GM23338 (cell line): ENCODE measurements around the gene ANKRD60. TPM values are rescaled to one million over a fixed set of nuclear protein-coding genes. Genes with fewer than 3 reads are reported as not detected.

Source experiments
- ATAC-seq: fragments of 200-7000 bp; cut with Tn5 transposase; 3 replicates; pipeline ENCODE4 v1.9.1; 2020
- DNase-seq: peaks from one replicate; pipeline ENCODE4 v3.0.0-alpha.2; 2015; ENCODE audit warnings: low spot score
- H2AFZ ChIP-seq: fragments of 200-600 bp; sonication (generic); 2 replicates; pipeline ENCODE4 v1.8.0; 2016; ENCODE audit warnings: antibody characterized with exemption, mild to moderate bottlenecking, moderate library complexity
- H3F3A ChIP-seq: fragments of 200-600 bp; sonication (generic); replicated peaks from 2 replicates; pipeline ENCODE4 v1.8.0; 2017; ENCODE audit warnings: antibody characterized with exemption, mixed run types, low read depth
- H3K27ac ChIP-seq: fragments of 200-600 bp; sonication (generic); 2 replicates; pipeline ENCODE4 v1.6.1; 2016; ENCODE audit warnings: low read depth
- H3K27me3 ChIP-seq: fragments of 200-600 bp; sonication (generic); 2 replicates; pipeline ENCODE4 v1.8.0; 2016; ENCODE audit warnings: mild to moderate bottlenecking, mixed run types, moderate library complexity; ENCODE audit not compliant: insufficient read depth
- H3K36me3 ChIP-seq: fragments of 200-600 bp; sonication (generic); 2 replicates; pipeline ENCODE4 v1.8.0; 2016; ENCODE audit warnings: mild to moderate bottlenecking; ENCODE audit not compliant: insufficient read depth
- H3K4me1 ChIP-seq: fragments of 200-600 bp; sonication (generic); 2 replicates; pipeline ENCODE4 v1.8.0; 2016; ENCODE audit warnings: mild to moderate bottlenecking, moderate library complexity; ENCODE audit not compliant: insufficient read depth
- H3K4me2 ChIP-seq: fragments of 200-600 bp; sonication (generic); 2 replicates; pipeline ENCODE4 v1.7.1; 2017; ENCODE audit warnings: mixed run types
- H3K4me3 ChIP-seq: fragments of 200-600 bp; sonication (generic); 2 replicates; pipeline ENCODE4 v1.6.1; 2016; ENCODE audit warnings: mixed run types
- H3K79me2 ChIP-seq: fragments of 200-600 bp; sonication (generic); replicated peaks from 2 replicates; pipeline ENCODE4 v1.8.0; 2017; ENCODE audit warnings: mild to moderate bottlenecking; ENCODE audit not compliant: insufficient read depth
- H3K9me2 ChIP-seq: fragments of 200-600 bp; sonication (generic); 2 replicates; pipeline ENCODE4 v1.8.0; 2017; ENCODE audit not compliant: insufficient read depth
- H4K20me1 ChIP-seq: fragments of 200-600 bp; sonication (generic); replicated peaks from 2 replicates; pipeline ENCODE4 v1.8.0; 2017; ENCODE audit warnings: mild to moderate bottlenecking; ENCODE audit not compliant: insufficient read depth
- H3K27ac Mint-ChIP-seq: 2 replicates; pipeline ENCODE4 v1.8.0; 2020; ENCODE audit warnings: inconsistent platforms, mild to moderate bottlenecking, moderate library complexity, mixed read lengths
- H3K27me3 Mint-ChIP-seq: 3 replicates; pipeline ENCODE4 v1.8.0; 2022; ENCODE audit warnings: low read depth, mild to moderate bottlenecking, moderate library complexity, mixed read lengths, inconsistent platforms; ENCODE audit not compliant: insufficient read depth, poor library complexity
- H3K36me3 Mint-ChIP-seq: 3 replicates; pipeline ENCODE4 v1.8.0; 2021; ENCODE audit warnings: low read depth, mild to moderate bottlenecking, inconsistent platforms, moderate library complexity, mixed read lengths
- H3K4me1 Mint-ChIP-seq: 3 replicates; pipeline ENCODE4 v1.8.0; 2020; ENCODE audit warnings: mild to moderate bottlenecking, inconsistent platforms, mixed read lengths
- H3K4me3 Mint-ChIP-seq: 3 replicates; pipeline ENCODE4 v1.8.0; 2021; ENCODE audit warnings: moderate library complexity, mild to moderate bottlenecking, inconsistent platforms, mixed read lengths
- H3K9me3 Mint-ChIP-seq: 3 replicates; pipeline ENCODE4 v1.8.0; 2020; ENCODE audit warnings: moderate library complexity, mild to moderate bottlenecking, inconsistent platforms, mixed read lengths
- CREB1 ChIP-seq: fragments of 250-450 bp; sonication (Bioruptor Pico); IDR thresholded peaks from 2 replicates; pipeline ENCODE4 v1.5.0; 2020; ENCODE audit warnings: low read depth, mild to moderate bottlenecking, moderate library complexity
- EZH2 ChIP-seq: fragments of 200-600 bp; sonication (generic); IDR thresholded peaks from one replicate; pipeline ENCODE4 v1.8.0; 2017; ENCODE audit warnings: antibody characterized with exemption, mild to moderate bottlenecking, low read depth; ENCODE audit not compliant: unreplicated experiment
- EZH2phosphoT487 ChIP-seq: fragments of 200-600 bp; sonication (generic); IDR thresholded peaks from one replicate; pipeline ENCODE4 v1.8.1; 2018; ENCODE audit warnings: antibody characterized with exemption; ENCODE audit not compliant: unreplicated experiment
- JUNB ChIP-seq: IDR thresholded peaks from one replicate; pipeline ENCODE4 v1.6.1; 2016; ENCODE audit warnings: antibody characterized with exemption; ENCODE audit not compliant: unreplicated experiment
- NANOG ChIP-seq: IDR thresholded peaks from 2 replicates; pipeline ENCODE4 v1.6.1; 2016; ENCODE audit warnings: antibody characterized with exemption, borderline replicate concordance
- POLR2AphosphoS5 ChIP-seq: IDR thresholded peaks from 2 replicates; pipeline ENCODE4 v1.6.1; 2016; ENCODE audit warnings: antibody characterized with exemption, low read depth
- STAT1 ChIP-seq: IDR thresholded peaks from one replicate; pipeline ENCODE4 v1.6.1; 2016; ENCODE audit warnings: antibody characterized with exemption; ENCODE audit not compliant: unreplicated experiment
- ZNF114 ChIP-seq: fragments of 250-450 bp; sonication (Bioruptor Pico); IDR thresholded peaks from 2 replicates; pipeline ENCODE4 v1.5.0; 2020; ENCODE audit warnings: mild to moderate bottlenecking, moderate library complexity
- ZNF331 ChIP-seq: fragments of 250-450 bp; sonication (Bioruptor Pico); IDR thresholded peaks from 2 replicates; pipeline ENCODE4 v1.5.0; 2020; ENCODE audit warnings: low read depth, mild to moderate bottlenecking, moderate library complexity
- polyA plus RNA-seq: library from polyadenylated mRNA; unstranded; fragments of >200 nt; fragmentation: Nextera tagmentation; extraction: Ambion mirVana; gene quantifications from 2 replicates; pipeline ENCODE4 v1.2.1, GENCODE V29; 2016
- total RNA-seq: library from RNA; depleted of rRNA; stranded (reverse); fragments of >200 nt; shearing (Covaris generic); gene quantifications from 2 replicates; pipeline ENCODE4 v1.2.3, GENCODE V29; 2014
- TF ChIP-seq, protein P1 (sequence below), 2 experiments: fragments of 200-600 bp in 1 of 2; sonication (generic) in 1 of 2; conservative IDR thresholded peaks; 2 replicates each; pipeline versions ENCODE4 v1.5.1 to v1.6.1; 2016 to 2017; ENCODE audit warnings: antibody characterized with exemption in 2 of 2, low read depth in 2 of 2, mild to moderate bottlenecking in 2 of 2, moderate library complexity in 1 of 2
- TF ChIP-seq, protein P2 (sequence below): IDR thresholded peaks from 2 replicates; pipeline ENCODE4 v1.6.1; 2016; ENCODE audit warnings: antibody characterized with exemption
- TF ChIP-seq, protein P3 (sequence below): fragments of 250-450 bp; sonication (Bioruptor Pico); IDR thresholded peaks from 2 replicates; pipeline ENCODE4 v1.5.0; 2020; ENCODE audit warnings: mild to moderate bottlenecking, moderate library complexity
- TF ChIP-seq, protein P4 (sequence below): IDR thresholded peaks from one replicate; pipeline ENCODE4 v1.6.1; 2018; ENCODE audit warnings: antibody characterized with exemption; ENCODE audit not compliant: unreplicated experiment

Gene ANKRD60
- total and polyA plus RNA-seq, 2 experiments from 2014 or later: not detected

DNA sequence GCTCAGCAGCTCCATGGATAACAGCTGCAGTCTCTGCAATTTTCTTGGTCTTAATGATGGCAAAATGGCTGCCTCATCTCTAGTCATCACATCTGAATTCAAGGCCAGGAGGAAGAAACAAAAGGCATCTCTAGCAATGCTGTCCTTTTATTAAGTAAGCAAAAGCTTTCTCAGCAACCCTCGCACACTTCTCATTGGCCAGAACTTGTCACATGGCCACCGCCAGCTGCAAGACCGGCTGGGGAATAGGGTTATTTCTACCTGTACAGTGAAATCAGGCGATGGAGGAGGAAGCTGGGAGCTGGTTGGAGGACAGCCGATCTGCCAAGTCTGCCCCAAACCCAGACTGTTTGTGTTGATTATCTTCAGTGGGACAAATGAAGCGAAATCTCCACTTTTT lies 33.4 kb downstream of the ANKRD60 start:
- DNase-seq (no peak), ATAC-seq (no peak)
- peaks cover 7% of the 10 kb centered on the region; the same call in 2 of the 3 replicates for H3K36me3 Mint-ChIP-seq
- H2AFZ ChIP-seq: no peak overlapping the region
- no peaks in the 10 kb centered on the region for H3K4me1 Mint-ChIP-seq
- H3K36me3 ChIP-seq: no peaks in the 10 kb centered on the region
- H3F3A ChIP-seq: no peaks in the 10 kb centered on the region
- H3K4me2 ChIP-seq: no peak overlapping the region
- no peaks in the 10 kb centered on the region for H4K20me1 ChIP-seq
- no peak overlapping the region for H3K27ac Mint-ChIP-seq
- peaks cover 13% of the 10 kb centered on the region for H3K27me3 Mint-ChIP-seq
- no peaks in the 10 kb centered on the region for H3K9me2 ChIP-seq
- H3K9me3 Mint-ChIP-seq: peaks cover 9% of the 10 kb centered on the region
- H3K4me1 ChIP-seq: no peaks in the 10 kb centered on the region
- H3K4me3 ChIP-seq: no peak overlapping the region
- H3K79me2 ChIP-seq: no peaks in the 10 kb centered on the region
- no peak overlapping the region for H3K27ac ChIP-seq
- no peak overlapping the region for H3K4me3 Mint-ChIP-seq
- TF ChIP-seq CREB1 (CRISPR knock-in tag) (no peak), NANOG (no peak), STAT1 (no peak), JUNB (no peak), ZNF114 (no peak), EZH2phosphoT487 (no peak), POLR2AphosphoS5 (no peak), ZNF331 (no peak), EZH2 (no peak)
- TF ChIP-seq, protein P1, sequence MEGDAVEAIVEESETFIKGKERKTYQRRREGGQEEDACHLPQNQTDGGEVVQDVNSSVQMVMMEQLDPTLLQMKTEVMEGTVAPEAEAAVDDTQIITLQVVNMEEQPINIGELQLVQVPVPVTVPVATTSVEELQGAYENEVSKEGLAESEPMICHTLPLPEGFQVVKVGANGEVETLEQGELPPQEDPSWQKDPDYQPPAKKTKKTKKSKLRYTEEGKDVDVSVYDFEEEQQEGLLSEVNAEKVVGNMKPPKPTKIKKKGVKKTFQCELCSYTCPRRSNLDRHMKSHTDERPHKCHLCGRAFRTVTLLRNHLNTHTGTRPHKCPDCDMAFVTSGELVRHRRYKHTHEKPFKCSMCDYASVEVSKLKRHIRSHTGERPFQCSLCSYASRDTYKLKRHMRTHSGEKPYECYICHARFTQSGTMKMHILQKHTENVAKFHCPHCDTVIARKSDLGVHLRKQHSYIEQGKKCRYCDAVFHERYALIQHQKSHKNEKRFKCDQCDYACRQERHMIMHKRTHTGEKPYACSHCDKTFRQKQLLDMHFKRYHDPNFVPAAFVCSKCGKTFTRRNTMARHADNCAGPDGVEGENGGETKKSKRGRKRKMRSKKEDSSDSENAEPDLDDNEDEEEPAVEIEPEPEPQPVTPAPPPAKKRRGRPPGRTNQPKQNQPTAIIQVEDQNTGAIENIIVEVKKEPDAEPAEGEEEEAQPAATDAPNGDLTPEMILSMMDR (conservative IDR thresholded peaks at IDR 0.05; ENCODE audit: low read depth in 2 of 2): no peak
- TF ChIP-seq, protein P2, sequence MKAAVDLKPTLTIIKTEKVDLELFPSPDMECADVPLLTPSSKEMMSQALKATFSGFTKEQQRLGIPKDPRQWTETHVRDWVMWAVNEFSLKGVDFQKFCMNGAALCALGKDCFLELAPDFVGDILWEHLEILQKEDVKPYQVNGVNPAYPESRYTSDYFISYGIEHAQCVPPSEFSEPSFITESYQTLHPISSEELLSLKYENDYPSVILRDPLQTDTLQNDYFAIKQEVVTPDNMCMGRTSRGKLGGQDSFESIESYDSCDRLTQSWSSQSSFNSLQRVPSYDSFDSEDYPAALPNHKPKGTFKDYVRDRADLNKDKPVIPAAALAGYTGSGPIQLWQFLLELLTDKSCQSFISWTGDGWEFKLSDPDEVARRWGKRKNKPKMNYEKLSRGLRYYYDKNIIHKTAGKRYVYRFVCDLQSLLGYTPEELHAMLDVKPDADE: no peak
- TF ChIP-seq, protein P3, sequence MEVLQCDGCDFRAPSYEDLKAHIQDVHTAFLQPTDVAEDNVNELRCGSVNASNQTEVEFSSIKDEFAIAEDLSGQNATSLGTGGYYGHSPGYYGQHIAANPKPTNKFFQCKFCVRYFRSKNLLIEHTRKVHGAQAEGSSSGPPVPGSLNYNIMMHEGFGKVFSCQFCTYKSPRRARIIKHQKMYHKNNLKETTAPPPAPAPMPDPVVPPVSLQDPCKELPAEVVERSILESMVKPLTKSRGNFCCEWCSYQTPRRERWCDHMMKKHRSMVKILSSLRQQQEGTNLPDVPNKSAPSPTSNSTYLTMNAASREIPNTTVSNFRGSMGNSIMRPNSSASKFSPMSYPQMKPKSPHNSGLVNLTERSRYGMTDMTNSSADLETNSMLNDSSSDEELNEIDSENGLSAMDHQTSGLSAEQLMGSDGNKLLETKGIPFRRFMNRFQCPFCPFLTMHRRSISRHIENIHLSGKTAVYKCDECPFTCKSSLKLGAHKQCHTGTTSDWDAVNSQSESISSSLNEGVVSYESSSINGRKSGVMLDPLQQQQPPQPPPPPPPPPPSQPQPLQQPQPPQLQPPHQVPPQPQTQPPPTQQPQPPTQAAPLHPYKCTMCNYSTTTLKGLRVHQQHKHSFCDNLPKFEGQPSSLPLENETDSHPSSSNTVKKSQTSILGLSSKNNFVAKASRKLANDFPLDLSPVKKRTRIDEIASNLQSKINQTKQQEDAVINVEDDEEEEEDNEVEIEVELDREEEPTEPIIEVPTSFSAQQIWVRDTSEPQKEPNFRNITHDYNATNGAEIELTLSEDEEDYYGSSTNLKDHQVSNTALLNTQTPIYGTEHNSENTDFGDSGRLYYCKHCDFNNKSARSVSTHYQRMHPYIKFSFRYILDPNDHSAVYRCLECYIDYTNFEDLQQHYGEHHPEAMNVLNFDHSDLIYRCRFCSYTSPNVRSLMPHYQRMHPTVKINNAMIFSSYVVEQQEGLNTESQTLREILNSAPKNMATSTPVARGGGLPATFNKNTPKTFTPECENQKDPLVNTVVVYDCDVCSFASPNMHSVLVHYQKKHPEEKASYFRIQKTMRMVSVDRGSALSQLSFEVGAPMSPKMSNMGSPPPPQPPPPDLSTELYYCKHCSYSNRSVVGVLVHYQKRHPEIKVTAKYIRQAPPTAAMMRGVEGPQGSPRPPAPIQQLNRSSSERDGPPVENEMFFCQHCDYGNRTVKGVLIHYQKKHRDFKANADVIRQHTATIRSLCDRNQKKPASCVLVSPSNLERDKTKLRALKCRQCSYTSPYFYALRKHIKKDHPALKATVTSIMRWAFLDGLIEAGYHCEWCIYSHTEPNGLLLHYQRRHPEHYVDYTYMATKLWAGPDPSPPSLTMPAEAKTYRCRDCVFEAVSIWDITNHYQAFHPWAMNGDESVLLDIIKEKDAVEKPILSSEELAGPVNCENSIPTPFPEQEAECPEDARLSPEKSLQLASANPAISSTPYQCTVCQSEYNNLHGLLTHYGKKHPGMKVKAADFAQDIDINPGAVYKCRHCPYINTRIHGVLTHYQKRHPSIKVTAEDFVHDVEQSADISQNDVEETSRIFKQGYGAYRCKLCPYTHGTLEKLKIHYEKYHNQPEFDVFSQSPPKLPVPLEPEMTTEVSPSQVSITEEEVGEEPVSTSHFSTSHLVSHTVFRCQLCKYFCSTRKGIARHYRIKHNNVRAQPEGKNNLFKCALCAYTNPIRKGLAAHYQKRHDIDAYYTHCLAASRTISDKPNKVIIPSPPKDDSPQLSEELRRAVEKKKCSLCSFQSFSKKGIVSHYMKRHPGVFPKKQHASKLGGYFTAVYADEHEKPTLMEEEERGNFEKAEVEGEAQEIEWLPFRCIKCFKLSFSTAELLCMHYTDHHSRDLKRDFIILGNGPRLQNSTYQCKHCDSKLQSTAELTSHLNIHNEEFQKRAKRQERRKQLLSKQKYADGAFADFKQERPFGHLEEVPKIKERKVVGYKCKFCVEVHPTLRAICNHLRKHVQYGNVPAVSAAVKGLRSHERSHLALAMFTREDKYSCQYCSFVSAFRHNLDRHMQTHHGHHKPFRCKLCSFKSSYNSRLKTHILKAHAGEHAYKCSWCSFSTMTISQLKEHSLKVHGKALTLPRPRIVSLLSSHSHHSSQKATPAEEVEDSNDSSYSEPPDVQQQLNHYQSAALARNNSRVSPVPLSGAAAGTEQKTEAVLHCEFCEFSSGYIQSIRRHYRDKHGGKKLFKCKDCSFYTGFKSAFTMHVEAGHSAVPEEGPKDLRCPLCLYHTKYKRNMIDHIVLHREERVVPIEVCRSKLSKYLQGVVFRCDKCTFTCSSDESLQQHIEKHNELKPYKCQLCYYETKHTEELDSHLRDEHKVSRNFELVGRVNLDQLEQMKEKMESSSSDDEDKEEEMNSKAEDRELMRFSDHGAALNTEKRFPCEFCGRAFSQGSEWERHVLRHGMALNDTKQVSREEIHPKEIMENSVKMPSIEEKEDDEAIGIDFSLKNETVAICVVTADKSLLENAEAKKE: no peak
- TF ChIP-seq, protein P4, sequence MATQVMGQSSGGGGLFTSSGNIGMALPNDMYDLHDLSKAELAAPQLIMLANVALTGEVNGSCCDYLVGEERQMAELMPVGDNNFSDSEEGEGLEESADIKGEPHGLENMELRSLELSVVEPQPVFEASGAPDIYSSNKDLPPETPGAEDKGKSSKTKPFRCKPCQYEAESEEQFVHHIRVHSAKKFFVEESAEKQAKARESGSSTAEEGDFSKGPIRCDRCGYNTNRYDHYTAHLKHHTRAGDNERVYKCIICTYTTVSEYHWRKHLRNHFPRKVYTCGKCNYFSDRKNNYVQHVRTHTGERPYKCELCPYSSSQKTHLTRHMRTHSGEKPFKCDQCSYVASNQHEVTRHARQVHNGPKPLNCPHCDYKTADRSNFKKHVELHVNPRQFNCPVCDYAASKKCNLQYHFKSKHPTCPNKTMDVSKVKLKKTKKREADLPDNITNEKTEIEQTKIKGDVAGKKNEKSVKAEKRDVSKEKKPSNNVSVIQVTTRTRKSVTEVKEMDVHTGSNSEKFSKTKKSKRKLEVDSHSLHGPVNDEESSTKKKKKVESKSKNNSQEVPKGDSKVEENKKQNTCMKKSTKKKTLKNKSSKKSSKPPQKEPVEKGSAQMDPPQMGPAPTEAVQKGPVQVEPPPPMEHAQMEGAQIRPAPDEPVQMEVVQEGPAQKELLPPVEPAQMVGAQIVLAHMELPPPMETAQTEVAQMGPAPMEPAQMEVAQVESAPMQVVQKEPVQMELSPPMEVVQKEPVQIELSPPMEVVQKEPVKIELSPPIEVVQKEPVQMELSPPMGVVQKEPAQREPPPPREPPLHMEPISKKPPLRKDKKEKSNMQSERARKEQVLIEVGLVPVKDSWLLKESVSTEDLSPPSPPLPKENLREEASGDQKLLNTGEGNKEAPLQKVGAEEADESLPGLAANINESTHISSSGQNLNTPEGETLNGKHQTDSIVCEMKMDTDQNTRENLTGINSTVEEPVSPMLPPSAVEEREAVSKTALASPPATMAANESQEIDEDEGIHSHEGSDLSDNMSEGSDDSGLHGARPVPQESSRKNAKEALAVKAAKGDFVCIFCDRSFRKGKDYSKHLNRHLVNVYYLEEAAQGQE: no peak
- no peaks in the 10 kb centered on the region for H3K27me3 ChIP-seq
